A673 (cell line): ENCODE data around the gene KAZN.

Experiments used
- CTCF ChIP-seq: fragments of 300-800, 200-600 bp; sonication (generic); conservative IDR thresholded peaks from 2 replicates; pipeline ENCODE4 v1.5.1; 2017; ENCODE audit warnings: low read depth, mild to moderate bottlenecking, antibody characterized with exemption, low read length, moderate library complexity, mixed read lengths
- EZH2 ChIP-seq: fragments of 200-600 bp; sonication (generic); IDR thresholded peaks from 2 replicates; pipeline ENCODE4 v1.6.1; 2017; ENCODE audit warnings: borderline replicate concordance, low read depth, mild to moderate bottlenecking, mixed read lengths, antibody characterized with exemption, low read length; ENCODE audit not compliant: poor library complexity, severe bottlenecking

- TF ChIP-seq CTCF (no peak), EZH2 (no peak)
These were observed 187.7 kb downstream of the KAZN start for GRCh38 chr1:14786109-14786675.
